OCI-LY3 (cell line): ENCODE results near the gene RPL18.

Experiments used
- H2AFZ ChIP-seq: fragments of 200-600, 300-600 bp; shearing (Covaris generic); 2 replicates; pipeline ENCODE4 v1.6.0; 2014; ENCODE audit warnings: antibody characterized with exemption, low read depth, low read length
- H3K27ac ChIP-seq: fragments of 200-600, 300-600 bp; sonication (generic); 2 replicates; pipeline ENCODE4 v1.5.1; 2014; ENCODE audit warnings: mild to moderate bottlenecking, low read length, moderate library complexity, mixed read lengths
- H3K27me3 ChIP-seq: fragments of 200-600, 300-600 bp; sonication (generic); 2 replicates; pipeline ENCODE4 v1.6.1; 2014; ENCODE audit warnings: low read depth, low read length, mixed read lengths
- H3K36me3 ChIP-seq: fragments of 200-600, 300-600 bp; sonication (generic); replicated peaks from 2 replicates; pipeline ENCODE3; 2014; ENCODE audit warnings: low read depth, low read length, mixed read lengths
- H3K4me1 ChIP-seq: fragments of 300-600, 200-600 bp; sonication (generic); 2 replicates; pipeline ENCODE4 v1.6.1; 2014; ENCODE audit warnings: low read length, mixed read lengths
- H3K4me2 ChIP-seq: fragments of 200-600, 300-600 bp; sonication (generic); 2 replicates; pipeline ENCODE4 v1.6.1; 2014; ENCODE audit warnings: low read length, mixed read lengths
- H3K4me3 ChIP-seq: fragments of 300-600, 200-600 bp; sonication (generic); 2 replicates; pipeline ENCODE4 v1.5.1; 2014; ENCODE audit warnings: antibody characterized with exemption, mild to moderate bottlenecking, low read length, moderate library complexity
- H3K79me2 ChIP-seq: fragments of 300-600, 200-600 bp; shearing (Covaris generic); 2 replicates; pipeline ENCODE4 v1.6.1; 2014; ENCODE audit warnings: mild to moderate bottlenecking, low read length, mixed read lengths
- H3K9ac ChIP-seq: fragments of 300-600, 200-600 bp; shearing (Covaris generic); 2 replicates; pipeline ENCODE4 v1.6.0; 2014; ENCODE audit warnings: mild to moderate bottlenecking, low read length, moderate library complexity
- H3K9me3 ChIP-seq: fragments of 200-600, 300-600 bp; shearing (Covaris generic); 2 replicates; pipeline ENCODE4 v1.6.1; 2014; ENCODE audit warnings: low read length, mixed read lengths; ENCODE audit not compliant: insufficient read depth
- H4K20me1 ChIP-seq: fragments of 200-600, 300-600 bp; sonication (generic); 2 replicates; pipeline ENCODE4 v1.6.1; 2016; ENCODE audit warnings: low read length, mixed read lengths; ENCODE audit not compliant: insufficient read depth
- EZH2phosphoT487 ChIP-seq: fragments of 200-600 bp; shearing (Covaris generic); IDR thresholded peaks from 2 replicates; pipeline ENCODE4 v1.6.1; 2018; ENCODE audit warnings: antibody characterized with exemption, mixed run types, low read depth
- TF ChIP-seq, protein P1 (sequence below): fragments of 200-600, 300-600 bp; sonication (generic); IDR thresholded peaks from 2 replicates; pipeline ENCODE4 v1.5.1; 2014; ENCODE audit warnings: antibody characterized with exemption, low read length, low read depth

RPL18 gene

DNA sequence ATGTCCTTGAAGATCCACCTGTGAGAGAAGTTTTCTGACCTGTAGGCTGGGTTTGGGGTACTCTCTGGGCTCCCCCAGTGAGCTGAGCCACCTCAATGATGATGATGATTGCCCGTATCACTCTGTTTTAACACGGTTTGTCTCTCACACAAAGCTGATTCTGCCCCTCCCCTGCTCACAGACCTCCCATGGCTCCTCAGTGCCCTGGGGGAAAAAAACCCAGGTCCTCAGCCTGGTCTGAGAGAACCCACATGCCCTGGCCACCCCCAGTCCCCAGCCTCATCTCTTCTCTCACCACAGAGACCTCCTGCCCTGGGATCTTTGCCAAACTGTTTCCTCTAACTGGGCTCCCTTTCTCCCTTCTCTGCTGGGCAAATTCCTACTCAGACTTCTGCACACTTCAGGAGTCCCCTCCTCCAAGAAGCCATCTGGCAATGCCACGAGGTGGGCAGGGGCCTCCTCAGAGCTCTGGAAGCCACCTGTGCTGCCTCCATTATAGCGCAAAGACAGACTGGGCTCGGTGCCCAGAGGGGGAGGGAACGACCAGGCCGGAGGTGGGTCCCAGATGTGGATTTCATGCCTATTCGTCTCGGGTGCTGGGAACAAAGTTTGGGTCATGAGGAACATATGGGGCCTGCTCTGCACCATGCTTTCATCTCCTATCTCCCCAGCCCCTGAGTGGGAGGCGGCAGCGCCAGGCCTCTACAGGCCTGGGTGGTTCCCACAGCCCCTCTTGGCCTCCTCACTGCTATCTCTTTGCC, 35.5 kb upstream of the RPL18 start:
- Histone ChIP-seq H3K9me3 (no peaks in the 10 kb centered on the region), H2AFZ (no peak overlapping the region), H4K20me1 (no peaks in the 10 kb centered on the region), H3K79me2 (no peaks in the 10 kb centered on the region), H3K9ac (no peak overlapping the region), H3K4me1 (no peaks in the 10 kb centered on the region), H3K27ac (no peak overlapping the region), H3K36me3 (no peaks in the 10 kb centered on the region), H3K27me3 (0 out of 2 replicates have a peak, but pooled peaks cover 3% of the 10 kb centered on the region), H3K4me3 (no peak overlapping the region), H3K4me2 (no peak overlapping the region)
- TF ChIP-seq EZH2phosphoT487: no peak
- TF ChIP-seq, protein P1, sequence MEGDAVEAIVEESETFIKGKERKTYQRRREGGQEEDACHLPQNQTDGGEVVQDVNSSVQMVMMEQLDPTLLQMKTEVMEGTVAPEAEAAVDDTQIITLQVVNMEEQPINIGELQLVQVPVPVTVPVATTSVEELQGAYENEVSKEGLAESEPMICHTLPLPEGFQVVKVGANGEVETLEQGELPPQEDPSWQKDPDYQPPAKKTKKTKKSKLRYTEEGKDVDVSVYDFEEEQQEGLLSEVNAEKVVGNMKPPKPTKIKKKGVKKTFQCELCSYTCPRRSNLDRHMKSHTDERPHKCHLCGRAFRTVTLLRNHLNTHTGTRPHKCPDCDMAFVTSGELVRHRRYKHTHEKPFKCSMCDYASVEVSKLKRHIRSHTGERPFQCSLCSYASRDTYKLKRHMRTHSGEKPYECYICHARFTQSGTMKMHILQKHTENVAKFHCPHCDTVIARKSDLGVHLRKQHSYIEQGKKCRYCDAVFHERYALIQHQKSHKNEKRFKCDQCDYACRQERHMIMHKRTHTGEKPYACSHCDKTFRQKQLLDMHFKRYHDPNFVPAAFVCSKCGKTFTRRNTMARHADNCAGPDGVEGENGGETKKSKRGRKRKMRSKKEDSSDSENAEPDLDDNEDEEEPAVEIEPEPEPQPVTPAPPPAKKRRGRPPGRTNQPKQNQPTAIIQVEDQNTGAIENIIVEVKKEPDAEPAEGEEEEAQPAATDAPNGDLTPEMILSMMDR: no peak

DNA sequence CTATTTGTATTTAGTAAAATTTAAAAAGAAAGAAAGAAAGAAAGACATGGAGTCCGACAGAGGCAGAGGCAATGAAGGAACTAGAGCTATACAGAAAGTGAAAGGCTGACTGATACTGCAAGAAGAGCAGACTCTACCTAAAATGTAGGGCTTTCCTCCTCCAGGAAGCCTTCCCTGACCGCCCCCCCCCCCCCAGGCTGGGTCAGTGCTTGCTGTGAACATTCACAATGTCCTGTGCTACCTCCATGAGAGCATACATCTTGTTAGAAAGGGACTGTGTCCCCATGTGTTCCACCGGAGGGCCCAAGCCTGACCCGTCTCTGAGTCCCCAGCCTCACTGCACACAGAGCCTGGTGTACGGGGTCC, 32.7 kb upstream of the RPL18 start:
- H4K20me1 ChIP-seq: no peaks in the 10 kb centered on the region
- no peaks in the 10 kb centered on the region for H3K9me3 ChIP-seq
- no peaks in the 10 kb centered on the region for H3K79me2 ChIP-seq
- no peaks in the 10 kb centered on the region for H3K36me3 ChIP-seq
- no peak overlapping the region for H3K9ac ChIP-seq
- no peak for TF ChIP-seq EZH2phosphoT487
- TF ChIP-seq, protein P1: no peak
- no peak overlapping the region for H2AFZ ChIP-seq
- no peak overlapping the region for H3K4me2 ChIP-seq
- no peak overlapping the region for H3K4me3 ChIP-seq
- H3K27me3 ChIP-seq: 0 out of 2 replicates have a peak, but pooled peaks cover 4% of the 10 kb centered on the region
- no peak overlapping the region for H3K27ac ChIP-seq
- peaks cover 5% of the 10 kb centered on the region; the same call in 1 of the 2 replicates for H3K4me1 ChIP-seq

DNA sequence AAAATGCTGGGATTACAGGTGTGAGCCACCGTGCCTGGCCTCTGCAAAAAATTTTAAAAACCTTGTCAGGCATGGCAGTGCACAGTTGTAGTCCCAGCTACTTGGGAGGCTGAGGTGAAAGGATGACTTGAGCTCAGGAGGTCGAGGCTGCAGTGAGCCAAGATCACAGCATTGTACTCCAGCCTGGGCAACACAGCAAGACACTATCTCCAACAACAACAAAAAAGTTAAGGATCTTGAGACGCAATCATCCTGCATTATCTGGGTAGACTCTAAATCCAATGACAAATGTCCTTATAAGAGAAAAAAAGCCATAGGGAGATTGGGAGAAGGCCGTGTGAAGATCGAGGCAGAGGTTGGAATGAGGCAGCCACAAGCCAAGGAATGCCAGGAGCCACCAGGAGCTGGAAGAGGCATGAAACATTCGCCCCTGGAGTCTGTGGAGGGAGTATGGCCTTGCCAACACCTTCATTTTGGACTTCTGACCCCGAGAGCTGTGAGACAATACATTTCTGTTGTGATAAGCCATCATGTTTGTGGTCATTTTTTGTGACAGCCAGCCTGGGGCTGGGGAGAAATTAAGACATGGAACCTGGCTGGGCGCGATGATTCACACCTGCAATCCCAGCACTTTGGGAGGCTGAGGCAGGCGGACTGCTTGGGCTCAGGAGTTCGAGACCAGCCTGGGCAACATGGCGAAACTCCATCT, 32.1 kb upstream of the RPL18 start:
- H3K4me1 ChIP-seq: peaks cover 5% of the 10 kb centered on the region; the same call in 1 of the 2 replicates
- H3K27ac ChIP-seq: no peak overlapping the region

GRCh38 chr19:48648134-48648533, 29.2 kb upstream of the RPL18 start:
- Histone ChIP-seq H3K4me1 (peaks cover 8% of the 10 kb centered on the region), H3K27ac (no peak overlapping the region)

More for the DNA sequence above, 32.1 kb upstream of the RPL18 start:
- Histone ChIP-seq H3K9ac (no peak overlapping the region), H3K27me3 (0 out of 2 replicates have a peak, but pooled peaks cover 4% of the 10 kb centered on the region), H4K20me1 (no peaks in the 10 kb centered on the region), H3K9me3 (no peaks in the 10 kb centered on the region), H3K4me2 (no peak overlapping the region), H3K79me2 (no peaks in the 10 kb centered on the region), H3K4me3 (no peak overlapping the region), H3K36me3 (no peaks in the 10 kb centered on the region), H2AFZ (no peak overlapping the region)
- TF ChIP-seq, protein P1: no peak
- TF ChIP-seq EZH2phosphoT487: no peak

More at GRCh38 chr19:48648134-48648533, 29.2 kb upstream of the RPL18 start:
- Histone ChIP-seq H2AFZ (no peak overlapping the region), H3K36me3 (no peaks in the 10 kb centered on the region), H3K9ac (no peak overlapping the region), H3K4me2 (no peak overlapping the region), H3K27me3 (0 out of 2 replicates have a peak, but pooled peaks cover 4% of the 10 kb centered on the region), H3K79me2 (no peaks in the 10 kb centered on the region), H3K9me3 (no peaks in the 10 kb centered on the region), H4K20me1 (no peaks in the 10 kb centered on the region), H3K4me3 (no peak overlapping the region)
- TF ChIP-seq, protein P1: no peak
- no peak for TF ChIP-seq EZH2phosphoT487
